DND-41 (cell line): ENCODE measurements around the gene OR2T8.

ENCODE experiments used
- ATAC-seq: fragments of 200-7000 bp; cut with Tn5 transposase; 3 replicates; pipeline ENCODE4 v1.9.1; 2021; ENCODE audit warnings: low read depth; ENCODE audit not compliant: insufficient read depth
- DNase-seq: peaks from one replicate; pipeline ENCODE4 v3.0.0-alpha.2; 2020
- H2AFZ ChIP-seq: 2 replicates; pipeline ENCODE4 v1.6.0; 2012; ENCODE audit warnings: low read depth, low read length
- H3K27ac ChIP-seq: 2 replicates; pipeline ENCODE4 v1.5.1; 2012; ENCODE audit warnings: low read length, inconsistent platforms
- H3K27me3 ChIP-seq: fragments of 200-600 bp; sonication (generic); 2 replicates; pipeline ENCODE4 v1.6.0; 2012; ENCODE audit warnings: low read length, mild to moderate bottlenecking, inconsistent platforms; ENCODE audit not compliant: insufficient read depth, poor library complexity
- H3K36me3 ChIP-seq: 2 replicates; pipeline ENCODE4 v1.5.1; 2012; ENCODE audit warnings: low read length, inconsistent platforms; ENCODE audit not compliant: insufficient read depth
- H3K4me1 ChIP-seq: 2 replicates; pipeline ENCODE4 v1.5.1; 2012; ENCODE audit warnings: mild to moderate bottlenecking, low read length; ENCODE audit not compliant: insufficient read depth
- H3K4me2 ChIP-seq: 2 replicates; pipeline ENCODE4 v1.6.0; 2012; ENCODE audit warnings: mild to moderate bottlenecking, moderate library complexity, low read length, inconsistent platforms; ENCODE audit not compliant: insufficient read depth
- H3K4me3 ChIP-seq, 2 experiments: fragments of 200-600 bp in 1 of 2; shearing (Covaris generic) in 1 of 2; 2 replicates each; pipeline ENCODE4 v1.5.1; 2012 to 2016; ENCODE audit warnings: inconsistent platforms in 2 of 2, low read length in 2 of 2, mild to moderate bottlenecking in 2 of 2, low read depth in 1 of 2, moderate library complexity in 1 of 2
- H3K79me2 ChIP-seq: 2 replicates; pipeline ENCODE4 v1.6.0; 2012; ENCODE audit warnings: low read length, inconsistent platforms; ENCODE audit not compliant: insufficient read depth
- H3K9ac ChIP-seq: 2 replicates; pipeline ENCODE4 v1.6.0; 2012; ENCODE audit warnings: low read depth, mild to moderate bottlenecking, inconsistent platforms, low read length, moderate library complexity
- H3K9me3 ChIP-seq: 2 replicates; pipeline ENCODE4 v1.5.1; 2012; ENCODE audit warnings: low read length, moderate library complexity, mild to moderate bottlenecking, inconsistent platforms; ENCODE audit not compliant: insufficient read depth, severe bottlenecking
- H4K20me1 ChIP-seq: 2 replicates; pipeline ENCODE4 v1.6.0; 2012; ENCODE audit warnings: low read length; ENCODE audit not compliant: insufficient read depth
- CTCF ChIP-seq: IDR thresholded peaks from 2 replicates; pipeline ENCODE4 v1.5.1; 2012; ENCODE audit warnings: borderline replicate concordance, low read length, moderate library complexity, mild to moderate bottlenecking; ENCODE audit not compliant: poor library complexity, severe bottlenecking; ENCODE audit errors: extremely low read depth
- EZH2 ChIP-seq: IDR thresholded peaks from 3 replicates; pipeline ENCODE4 v1.6.1; 2012; ENCODE audit warnings: borderline replicate concordance, low read depth, mild to moderate bottlenecking, moderate library complexity, low read length, inconsistent platforms; ENCODE audit not compliant: severe bottlenecking

OR2T8 gene

GRCh38 chr1:247933989-247934388 is 13.9 kb downstream of the OR2T8 start:
- Histone ChIP-seq H2AFZ (no peak overlapping the region), H3K27me3 (no peaks in the 10 kb centered on the region), H3K4me2 (no peak overlapping the region), H3K4me1 (no peaks in the 10 kb centered on the region), H3K79me2 (no peaks in the 10 kb centered on the region), H3K36me3 (no peaks in the 10 kb centered on the region), H4K20me1 (no peaks in the 10 kb centered on the region), H3K9ac (no peak overlapping the region), H3K4me3 (no peak overlapping the region), H3K27ac (no peak overlapping the region), H3K9me3 (peaks cover 4% of the 10 kb centered on the region)
- TF ChIP-seq EZH2 (no peak), CTCF (no peak)
- no peak for DNase-seq
- no peak for ATAC-seq

- Histone ChIP-seq H3K9me3 (peaks cover 4% of the 10 kb centered on the region), H3K9ac (no peak overlapping the region)
- TF ChIP-seq EZH2 = no peak
- no peak for TF ChIP-seq CTCF
Measured at GRCh38 chr1:247935781-247936180, 15.7 kb downstream of the OR2T8 start.

GRCh38 chr1:247936415-247936814 is 16.4 kb downstream of the OR2T8 start:
- no peak for DNase-seq
- Histone ChIP-seq H3K79me2 (no peaks in the 10 kb centered on the region), H3K4me2 (no peak overlapping the region), H2AFZ (no peak overlapping the region), H3K9me3 (peaks cover 4% of the 10 kb centered on the region), H3K27ac (no peak overlapping the region), H3K9ac (no peak overlapping the region), H3K27me3 (no peaks in the 10 kb centered on the region), H3K4me3 (no peak overlapping the region), H3K4me1 (no peaks in the 10 kb centered on the region), H4K20me1 (no peaks in the 10 kb centered on the region), H3K36me3 (no peaks in the 10 kb centered on the region)
- ATAC-seq = no peak
- no peak for TF ChIP-seq CTCF
- no peak for TF ChIP-seq EZH2

More at GRCh38 chr1:247935781-247936180, 15.7 kb downstream of the OR2T8 start:
- Histone ChIP-seq H2AFZ (no peak overlapping the region), H3K4me1 (no peaks in the 10 kb centered on the region), H3K27me3 (no peaks in the 10 kb centered on the region), H3K79me2 (no peaks in the 10 kb centered on the region), H3K27ac (no peak overlapping the region), H3K36me3 (no peaks in the 10 kb centered on the region), H3K4me3 (no peak overlapping the region), H3K4me2 (no peak overlapping the region), H4K20me1 (no peaks in the 10 kb centered on the region)
- ATAC-seq (no peak), DNase-seq (no peak)
